CD4-positive, alpha-beta T cell treated with Interleukin-1 beta for 1 hour (primary cell): ENCODE measurements around the gene ATOH8.

Experiments used
- DNase-seq, 2 donors: peaks; one replicate each; pipeline ENCODE4 v3.0.0-alpha.2; 2020 to 2022

Gene ATOH8

GRCh38 chr2:85772841-85773491, 19.2 kb downstream of the ATOH8 start:
- DNase-seq, result no peak

GRCh38 chr2:85773692-85774091, 19.9 kb downstream of the ATOH8 start:
- DNase-seq, result no peak

GRCh38 chr2:85774126-85774978, 20.6 kb downstream of the ATOH8 start:
- no peak for DNase-seq

- no peak for DNase-seq
These were observed 21.9 kb downstream of the ATOH8 start for GRCh38 chr2:85775406-85776381.

GRCh38 chr2:85776672-85777071, 22.9 kb downstream of the ATOH8 start:
- DNase-seq, result no peak

- DNase-seq, result no peak
These were observed 23.7 kb downstream of the ATOH8 start for GRCh38 chr2:85777441-85777861.

GRCh38 chr2:85778646-85779379, 25.0 kb downstream of the ATOH8 start:
- DNase-seq, result no peak

GRCh38 chr2:85779641-85780315, 26.0 kb downstream of the ATOH8 start:
- DNase-seq, result peak in 1 of 2 donors; percentile 14

GRCh38 chr2:85780316-85781012, 26.7 kb downstream of the ATOH8 start:
- DNase-seq, result no peak

- no peak for DNase-seq
These were observed 27.2 kb downstream of the ATOH8 start for GRCh38 chr2:85781013-85781332.

GRCh38 chr2:85783796-85784195, 30.0 kb downstream of the ATOH8 start:
- DNase-seq, result no peak

- DNase-seq, result no peak
These were observed 30.7 kb downstream of the ATOH8 start for GRCh38 chr2:85784474-85784986.

- peak in 1 of 2 donors; percentile 4 for DNase-seq
These were observed 31.4 kb downstream of the ATOH8 start for GRCh38 chr2:85785027-85785822.

GRCh38 chr2:85785871-85786270, 32.1 kb downstream of the ATOH8 start:
- DNase-seq, result no peak

- no peak for DNase-seq
These were observed 32.7 kb downstream of the ATOH8 start for GRCh38 chr2:85786444-85786843.

GRCh38 chr2:85786865-85787264, 33.1 kb downstream of the ATOH8 start:
- no peak for DNase-seq

GRCh38 chr2:85787282-85787980, 33.6 kb downstream of the ATOH8 start:
- DNase-seq, result no peak

GRCh38 chr2:85787981-85788340, 34.2 kb downstream of the ATOH8 start:
- DNase-seq, result no peak

- no peak for DNase-seq
These were observed 34.8 kb downstream of the ATOH8 start for GRCh38 chr2:85788603-85789002.

GRCh38 chr2:85789271-85789670, 35.5 kb downstream of the ATOH8 start:
- DNase-seq, result no peak
